ENCODE results near the gene FTMT.

FTMT gene

DNA sequence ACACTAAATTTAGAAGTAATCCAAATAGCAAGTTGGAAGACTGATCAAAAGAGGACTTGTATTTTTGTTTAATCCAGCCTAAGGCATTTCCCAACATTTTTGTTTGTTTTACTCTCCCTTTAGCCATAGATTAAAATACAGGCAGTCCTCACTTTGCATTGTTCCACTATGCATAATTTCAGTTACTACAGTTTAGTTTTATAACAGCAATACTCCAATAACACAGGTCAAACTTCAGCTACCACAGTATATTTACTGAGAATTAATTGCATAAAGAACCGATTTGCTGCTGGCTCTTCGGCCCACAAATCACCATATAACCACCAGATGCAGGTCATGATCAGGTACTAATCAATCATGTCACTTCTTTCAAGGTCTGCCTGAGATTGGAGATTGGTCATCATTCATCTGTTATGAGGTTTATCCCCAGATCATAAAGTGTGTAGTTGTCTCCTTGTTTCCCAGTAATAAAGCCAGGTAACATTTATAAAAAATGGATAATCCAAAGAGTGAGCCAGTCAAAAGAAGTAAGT, 12.1 kb downstream of the FTMT start:
- Histone ChIP-seq H3K4me2 (ENCODE audit: low read length) (no peak overlapping the region), H3K4me1 (ENCODE audit: control insufficient read depth, insufficient read depth, low read length) (no peaks in the 10 kb centered on the region), H3K4me3 (ENCODE audit: low read length) (no peak overlapping the region), H3K27me3 (ENCODE audit: control insufficient read depth, insufficient read depth, low read length) (peaks cover 30% of the 10 kb centered on the region), H3K9ac (ENCODE audit: low read depth, low read length) (no peak overlapping the region), H3K36me3 (ENCODE audit: insufficient read depth, low read length) (no peaks in the 10 kb centered on the region), H3K9me3 (replicated peaks; ENCODE audit: low read length) (no peaks in the 10 kb centered on the region)

DNA sequence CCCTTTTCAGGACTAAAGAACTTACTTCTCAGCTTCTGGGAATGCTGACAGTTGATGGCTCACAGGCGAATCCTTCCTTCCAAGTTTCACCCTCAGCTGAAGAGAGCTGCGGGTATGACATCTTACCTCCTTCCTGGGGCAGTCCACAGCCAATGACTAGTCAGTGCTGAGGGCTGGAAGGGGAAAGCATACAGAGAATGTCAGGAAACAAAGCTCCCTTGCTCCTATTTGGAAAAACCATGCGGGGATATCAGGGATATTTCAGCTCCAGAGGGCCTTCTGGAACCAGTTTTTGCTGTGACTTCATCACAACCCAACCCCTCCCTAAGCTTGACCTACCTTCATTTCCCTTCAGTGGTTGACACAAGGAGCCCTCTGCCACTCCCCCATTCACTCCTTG, 15.7 kb downstream of the FTMT start:
- no peak overlapping the region for H3K9ac ChIP-seq (ENCODE audit: low read depth, low read length)
- no peaks in the 10 kb centered on the region for H3K36me3 ChIP-seq (ENCODE audit: insufficient read depth, low read length)
- H3K27me3 ChIP-seq (ENCODE audit: control insufficient read depth, insufficient read depth, low read length), result peaks cover 25% of the 10 kb centered on the region
- H3K4me1 ChIP-seq (ENCODE audit: control insufficient read depth, insufficient read depth, low read length), result no peaks in the 10 kb centered on the region
- H3K4me2 ChIP-seq (ENCODE audit: low read length), result no peak overlapping the region
- no peaks in the 10 kb centered on the region for H3K9me3 ChIP-seq (replicated peaks; ENCODE audit: low read length)
- no peak overlapping the region for H3K4me3 ChIP-seq (ENCODE audit: low read length)

DNA sequence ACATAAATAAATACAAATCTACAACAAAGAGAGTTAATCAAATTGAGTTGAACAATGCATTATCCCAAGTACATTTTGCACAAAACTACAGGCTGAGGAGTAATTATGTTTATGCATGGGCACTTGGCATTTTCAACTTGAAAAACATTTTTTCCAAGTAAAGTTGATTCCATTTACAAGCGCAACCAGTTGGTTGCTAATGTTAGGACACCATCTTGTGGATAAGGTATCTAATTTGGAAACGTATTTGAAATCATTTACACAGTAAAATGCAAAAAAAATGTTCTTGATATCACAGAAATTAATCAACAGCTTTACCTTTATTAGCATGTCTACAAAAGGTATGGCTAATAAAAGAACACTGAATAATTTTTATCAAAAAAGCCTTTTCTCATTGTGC, 18.8 kb downstream of the FTMT start:
- H3K4me1 ChIP-seq (ENCODE audit: control insufficient read depth, insufficient read depth, low read length), result no peaks in the 10 kb centered on the region
- peaks cover 15% of the 10 kb centered on the region for H3K27me3 ChIP-seq (ENCODE audit: control insufficient read depth, insufficient read depth, low read length)
- no peak overlapping the region for H3K9ac ChIP-seq (ENCODE audit: low read depth, low read length)
- H3K9me3 ChIP-seq (replicated peaks; ENCODE audit: low read length), result no peaks in the 10 kb centered on the region
- H3K4me3 ChIP-seq (ENCODE audit: low read length), result no peak overlapping the region
- no peaks in the 10 kb centered on the region for H3K36me3 ChIP-seq (ENCODE audit: insufficient read depth, low read length)
- no peak overlapping the region for H3K4me2 ChIP-seq (ENCODE audit: low read length)

DNA sequence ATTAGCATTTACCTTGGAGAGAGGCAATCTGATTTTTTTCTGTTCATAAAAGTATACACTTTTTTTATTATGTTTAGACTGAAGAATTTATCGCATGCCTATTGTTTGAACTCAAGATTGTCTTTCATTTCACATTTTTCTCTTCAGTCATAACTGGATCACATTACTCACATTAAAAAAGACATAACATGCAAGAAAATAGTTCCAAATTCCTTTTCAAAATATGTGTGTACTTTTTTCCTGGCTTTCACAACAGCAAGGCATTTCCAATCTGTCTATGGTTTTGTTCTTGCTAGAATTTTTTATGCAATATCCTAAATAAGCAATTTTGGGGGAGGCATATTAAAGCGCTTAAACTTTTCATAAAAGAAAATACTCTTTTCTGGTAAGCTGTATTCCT, 21.2 kb downstream of the FTMT start:
- Histone ChIP-seq H3K9ac (ENCODE audit: low read depth, low read length) (no peak overlapping the region), H3K27me3 (ENCODE audit: control insufficient read depth, insufficient read depth, low read length) (no peaks in the 10 kb centered on the region), H3K4me1 (ENCODE audit: control insufficient read depth, insufficient read depth, low read length) (no peaks in the 10 kb centered on the region), H3K4me2 (ENCODE audit: low read length) (no peak overlapping the region), H3K4me3 (ENCODE audit: low read length) (no peak overlapping the region), H3K36me3 (ENCODE audit: insufficient read depth, low read length) (no peaks in the 10 kb centered on the region), H3K9me3 (replicated peaks; ENCODE audit: low read length) (no peaks in the 10 kb centered on the region)

DNA sequence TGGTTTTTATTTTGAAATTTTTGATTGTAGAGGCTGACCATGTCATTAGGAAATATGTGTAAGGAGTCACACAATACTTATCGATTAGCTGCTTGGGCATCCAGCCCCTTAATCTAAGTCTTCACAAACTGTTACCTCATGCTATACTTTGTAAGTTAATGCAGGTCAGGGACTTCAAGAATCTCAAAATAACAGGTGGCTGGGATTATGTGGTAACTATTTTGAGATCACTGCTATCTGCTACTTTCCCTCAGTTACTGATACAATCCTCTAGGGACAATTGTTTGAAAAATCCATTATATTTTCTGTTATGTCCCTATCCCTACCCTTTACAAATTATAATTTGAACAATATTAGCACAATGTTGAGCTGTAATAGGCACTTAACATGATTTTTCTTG, 21.7 kb downstream of the FTMT start:
- Histone ChIP-seq H3K4me3 (ENCODE audit: low read length) (no peak overlapping the region), H3K9me3 (replicated peaks; ENCODE audit: low read length) (no peaks in the 10 kb centered on the region), H3K9ac (ENCODE audit: low read depth, low read length) (no peak overlapping the region), H3K4me2 (ENCODE audit: low read length) (no peak overlapping the region), H3K4me1 (ENCODE audit: control insufficient read depth, insufficient read depth, low read length) (no peaks in the 10 kb centered on the region), H3K36me3 (ENCODE audit: insufficient read depth, low read length) (no peaks in the 10 kb centered on the region), H3K27me3 (ENCODE audit: control insufficient read depth, insufficient read depth, low read length) (no peaks in the 10 kb centered on the region)

DNA sequence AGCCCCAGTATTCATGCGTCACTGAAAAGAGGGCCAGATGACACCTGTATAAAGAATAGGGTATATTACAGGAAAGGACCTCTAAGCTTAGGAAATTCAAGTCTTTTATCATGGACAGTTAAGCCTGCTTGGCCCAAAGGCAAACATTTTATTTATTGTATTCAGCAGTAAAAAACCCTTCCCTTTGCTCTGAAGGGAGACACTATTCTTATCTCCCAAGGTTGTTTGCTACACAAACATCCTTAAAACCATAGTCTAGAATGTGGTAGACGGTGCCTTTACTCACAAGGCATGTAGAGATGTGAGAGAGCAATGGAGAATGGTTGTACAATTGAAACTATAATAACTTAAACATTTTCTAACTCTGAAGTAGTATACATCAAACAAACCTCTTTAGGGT, 33.9 kb downstream of the FTMT start:
- H3K4me1 ChIP-seq (ENCODE audit: control insufficient read depth, insufficient read depth, low read length), result no peaks in the 10 kb centered on the region
- no peaks in the 10 kb centered on the region for H3K36me3 ChIP-seq (ENCODE audit: insufficient read depth, low read length)
- no peaks in the 10 kb centered on the region for H3K27me3 ChIP-seq (ENCODE audit: control insufficient read depth, insufficient read depth, low read length)
- H3K9me3 ChIP-seq (replicated peaks; ENCODE audit: low read length), result no peaks in the 10 kb centered on the region
- H3K4me2 ChIP-seq (ENCODE audit: low read length), result no peak overlapping the region
- no peak overlapping the region for H3K9ac ChIP-seq (ENCODE audit: low read depth, low read length)
- H3K4me3 ChIP-seq (ENCODE audit: low read length), result no peak overlapping the region

DNA sequence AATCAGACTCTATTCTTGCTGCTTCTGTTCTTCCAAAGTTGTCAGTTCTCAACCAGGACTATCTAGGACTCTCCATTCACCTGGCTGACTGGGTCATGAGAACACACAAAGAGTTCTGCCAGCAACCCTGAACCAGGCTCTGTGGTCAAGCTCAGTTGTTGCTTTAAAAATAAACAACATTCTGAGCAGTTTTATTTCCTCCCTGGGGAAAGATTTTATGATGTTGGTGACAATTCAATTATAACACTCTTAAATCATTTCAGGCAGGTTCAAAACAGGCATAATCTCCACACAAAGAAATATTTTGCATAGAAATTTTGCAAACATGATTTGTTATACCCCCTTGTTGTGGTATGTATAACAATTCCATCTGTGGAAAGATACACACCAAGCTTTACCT, 36.0 kb downstream of the FTMT start:
- Histone ChIP-seq H3K9ac (ENCODE audit: low read depth, low read length) (no peak overlapping the region), H3K36me3 (ENCODE audit: insufficient read depth, low read length) (no peaks in the 10 kb centered on the region), H3K4me3 (ENCODE audit: low read length) (no peak overlapping the region), H3K4me1 (ENCODE audit: control insufficient read depth, insufficient read depth, low read length) (no peaks in the 10 kb centered on the region), H3K4me2 (ENCODE audit: low read length) (no peak overlapping the region), H3K9me3 (replicated peaks; ENCODE audit: low read length) (no peaks in the 10 kb centered on the region), H3K27me3 (ENCODE audit: control insufficient read depth, insufficient read depth, low read length) (no peaks in the 10 kb centered on the region)

DNA sequence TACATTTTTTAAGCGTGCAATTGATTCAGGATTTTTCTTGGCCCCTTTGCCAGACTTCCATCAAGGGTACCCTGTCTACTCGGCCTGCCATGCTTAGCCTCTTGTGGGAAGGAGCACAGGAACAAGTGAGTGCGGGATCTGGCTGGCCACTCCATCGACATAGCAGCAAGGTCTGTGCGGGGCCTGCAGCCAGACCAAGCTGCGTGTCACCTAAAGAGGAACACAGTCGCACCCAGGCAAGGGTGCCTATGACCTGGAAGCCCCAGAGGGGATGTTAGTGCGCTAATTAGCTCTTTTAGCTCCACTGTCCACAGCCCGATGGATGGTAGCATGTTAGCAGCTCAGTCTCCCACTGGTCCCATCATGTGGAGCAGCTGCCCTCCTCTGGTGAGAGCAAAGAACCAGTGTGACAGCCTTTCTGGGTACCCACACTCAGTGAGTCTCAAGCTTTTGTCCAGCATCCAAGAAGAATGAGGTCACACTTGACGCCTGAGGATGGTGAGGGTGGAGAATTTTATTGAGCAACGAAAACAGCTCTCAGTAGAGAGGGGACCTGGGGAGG, 38.7 kb downstream of the FTMT start:
- no peak overlapping the region for H3K4me2 ChIP-seq (ENCODE audit: low read length)
- no peaks in the 10 kb centered on the region for H3K4me1 ChIP-seq (ENCODE audit: control insufficient read depth, insufficient read depth, low read length)
- H3K4me3 ChIP-seq (ENCODE audit: low read length), result no peak overlapping the region

DNA sequence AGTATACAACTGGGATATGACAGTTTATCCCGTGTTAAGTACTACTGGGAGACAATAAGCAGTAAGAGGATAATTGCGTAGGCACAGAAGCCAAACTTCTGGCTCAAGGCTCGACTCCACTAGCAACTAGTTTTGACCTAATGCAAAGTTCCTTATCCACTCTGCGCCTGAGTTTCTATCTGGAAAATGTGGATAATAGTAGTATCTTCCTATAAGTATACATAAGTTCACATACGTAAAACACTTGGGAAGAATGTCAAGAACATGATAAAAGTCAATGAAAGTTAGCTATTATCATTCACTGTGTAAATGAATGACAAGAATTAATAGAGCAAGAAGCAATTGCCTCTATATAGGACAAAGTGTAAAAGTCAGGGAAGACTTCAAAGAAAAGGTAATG, 45.7 kb downstream of the FTMT start:
- Histone ChIP-seq H3K27me3 (ENCODE audit: control insufficient read depth, insufficient read depth, low read length) (no peaks in the 10 kb centered on the region), H3K9me3 (replicated peaks; ENCODE audit: low read length) (no peaks in the 10 kb centered on the region), H3K36me3 (ENCODE audit: insufficient read depth, low read length) (no peaks in the 10 kb centered on the region), H3K4me3 (ENCODE audit: low read length) (no peak overlapping the region), H3K4me2 (ENCODE audit: low read length) (no peak overlapping the region), H3K9ac (ENCODE audit: low read depth, low read length) (no peak overlapping the region), H3K4me1 (ENCODE audit: control insufficient read depth, insufficient read depth, low read length) (no peaks in the 10 kb centered on the region)

More for the DNA sequence above, 38.7 kb downstream of the FTMT start:
- H3K9ac ChIP-seq (ENCODE audit: low read depth, low read length), result no peak overlapping the region
- no peaks in the 10 kb centered on the region for H3K27me3 ChIP-seq (ENCODE audit: control insufficient read depth, insufficient read depth, low read length)
- H3K36me3 ChIP-seq (ENCODE audit: insufficient read depth, low read length), result no peaks in the 10 kb centered on the region
- H3K9me3 ChIP-seq (replicated peaks; ENCODE audit: low read length), result no peaks in the 10 kb centered on the region

DNA sequence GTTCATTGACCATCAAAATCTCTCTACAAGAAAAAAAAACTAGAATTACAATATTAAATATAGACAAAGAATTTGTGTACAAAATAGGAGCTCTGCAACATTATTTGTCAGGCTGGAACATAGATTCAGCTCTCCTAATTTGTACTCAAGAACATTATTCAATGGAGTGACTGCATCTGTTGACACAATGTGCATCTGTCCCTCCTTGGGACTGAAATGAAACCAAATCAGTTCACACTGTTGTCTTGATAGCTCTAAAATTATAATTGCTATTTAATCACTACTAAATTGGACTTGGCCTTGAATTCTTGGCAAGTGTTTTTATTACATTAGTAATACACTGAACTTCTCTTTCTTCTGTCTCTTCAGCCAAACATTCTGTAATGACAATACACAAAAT, 47.7 kb downstream of the FTMT start:
- no peaks in the 10 kb centered on the region for H3K9me3 ChIP-seq (replicated peaks; ENCODE audit: low read length)
- H3K27me3 ChIP-seq (ENCODE audit: control insufficient read depth, insufficient read depth, low read length), result no peaks in the 10 kb centered on the region
- no peaks in the 10 kb centered on the region for H3K36me3 ChIP-seq (ENCODE audit: insufficient read depth, low read length)
- no peak overlapping the region for H3K4me3 ChIP-seq (ENCODE audit: low read length)
- H3K4me2 ChIP-seq (ENCODE audit: low read length), result no peak overlapping the region
- H3K9ac ChIP-seq (ENCODE audit: low read depth, low read length), result no peak overlapping the region
- no peaks in the 10 kb centered on the region for H3K4me1 ChIP-seq (ENCODE audit: control insufficient read depth, insufficient read depth, low read length)

All from skeletal muscle satellite cell (primary cell).